ENCODE results near the gene THAP7.

THAP7 gene

DNA sequence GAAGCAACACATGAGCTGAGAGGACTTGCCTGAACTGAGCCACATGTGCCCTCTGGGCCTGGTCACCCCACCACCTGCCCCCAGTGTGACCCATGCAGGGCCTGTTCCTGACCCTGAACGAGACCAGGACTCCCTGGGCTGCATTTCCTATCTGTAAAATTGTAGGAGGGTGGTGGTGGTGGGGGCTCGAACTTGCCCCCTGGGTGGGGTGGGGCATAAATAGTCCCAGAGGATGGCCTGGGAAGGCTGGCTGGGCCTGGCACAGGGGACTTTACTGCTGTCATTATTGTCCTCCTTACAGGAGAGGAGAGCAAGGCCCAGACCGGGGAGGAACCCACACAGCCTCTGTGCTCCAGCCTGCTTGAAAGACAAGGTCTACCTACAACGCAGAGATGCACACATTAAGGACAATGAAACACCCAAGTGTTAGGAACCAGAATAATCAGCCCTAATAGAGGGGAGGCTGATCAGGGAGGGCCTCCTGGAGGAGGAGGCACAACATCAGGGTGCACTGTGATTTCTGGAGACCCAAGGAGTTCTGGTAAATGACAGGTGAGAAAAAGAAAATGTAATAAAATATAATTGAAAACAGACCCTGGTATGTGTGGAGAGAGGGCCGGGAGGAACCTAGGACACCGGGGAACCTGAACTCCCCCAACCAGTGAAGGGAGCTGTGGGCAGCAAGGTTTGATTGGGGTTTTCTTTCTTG, 37.7 kb downstream of the THAP7 start:
- Histone ChIP-seq H3K9me3 (ENCODE audit: control insufficient read depth, insufficient read depth, low read depth, low read length) (no peaks in the 10 kb centered on the region), H3K9ac (ENCODE audit: low read length) (no peak overlapping the region), H3K4me3 (ENCODE audit: low read depth, low read length) (peak overlapping the region; percentile 42), H3K36me3 (ENCODE audit: control insufficient read depth, insufficient read depth, low read length) (no peaks in the 10 kb centered on the region), H3K4me1 (ENCODE audit: control insufficient read depth, insufficient read depth, low read length) (peaks cover 13% of the 10 kb centered on the region), H3K27ac (ENCODE audit: low read depth, low read length) (no peak overlapping the region), H3K27me3 (ENCODE audit: control insufficient read depth, insufficient read depth, low read length) (peaks cover 68% of the 10 kb centered on the region)

DNA sequence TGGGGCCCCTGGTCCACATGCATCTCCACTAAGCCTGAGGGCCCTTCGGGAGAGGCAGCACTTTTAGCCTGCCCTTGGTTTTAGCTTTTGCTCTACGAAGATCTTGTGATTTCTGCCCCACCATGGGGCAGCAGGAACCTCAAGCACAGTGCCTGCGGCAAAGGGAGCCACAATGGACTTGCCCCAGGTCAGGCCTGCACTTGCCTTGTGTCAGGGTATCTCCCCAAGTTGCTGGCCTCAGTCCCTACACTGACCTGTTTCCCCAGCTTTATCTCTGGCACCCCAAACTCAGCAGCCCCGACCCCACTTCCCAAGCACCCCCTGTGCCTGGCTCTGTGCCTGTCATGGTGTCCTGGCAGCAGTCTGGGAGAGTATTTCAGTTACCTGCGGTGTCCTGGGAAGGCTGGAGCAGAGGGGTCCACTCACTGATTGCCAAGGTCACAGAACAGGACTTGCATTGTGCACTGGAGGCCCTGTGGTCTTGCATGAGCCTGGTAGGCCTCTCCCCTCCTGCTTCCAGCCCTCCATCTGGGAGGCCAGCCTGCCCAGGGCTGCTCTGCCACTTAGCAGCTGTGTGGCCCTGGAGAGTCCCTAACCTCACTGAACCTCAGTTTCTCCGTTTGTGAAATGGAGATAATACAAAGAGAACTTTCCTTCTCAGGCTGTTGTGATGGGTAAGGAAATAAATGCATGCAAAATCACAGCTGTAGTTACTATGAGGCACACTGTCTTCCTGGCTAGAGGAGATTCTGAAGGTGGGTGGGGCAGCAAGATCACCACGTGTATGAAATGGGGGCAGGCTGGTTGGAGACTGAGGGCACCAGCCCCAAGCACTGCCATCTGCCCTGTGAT, 38.5 kb downstream of the THAP7 start:
- H3K9me3 ChIP-seq (ENCODE audit: control insufficient read depth, insufficient read depth, low read depth, low read length), result no peaks in the 10 kb centered on the region
- no peak overlapping the region for H3K27ac ChIP-seq (ENCODE audit: low read depth, low read length)
- no peaks in the 10 kb centered on the region for H3K36me3 ChIP-seq (ENCODE audit: control insufficient read depth, insufficient read depth, low read length)
- H3K9ac ChIP-seq (ENCODE audit: low read length), result no peak overlapping the region
- peaks cover 13% of the 10 kb centered on the region for H3K4me1 ChIP-seq (ENCODE audit: control insufficient read depth, insufficient read depth, low read length)
- H3K27me3 ChIP-seq (ENCODE audit: control insufficient read depth, insufficient read depth, low read length), result peaks cover 63% of the 10 kb centered on the region
- no peak overlapping the region for H3K4me3 ChIP-seq (ENCODE audit: low read depth, low read length)

DNA sequence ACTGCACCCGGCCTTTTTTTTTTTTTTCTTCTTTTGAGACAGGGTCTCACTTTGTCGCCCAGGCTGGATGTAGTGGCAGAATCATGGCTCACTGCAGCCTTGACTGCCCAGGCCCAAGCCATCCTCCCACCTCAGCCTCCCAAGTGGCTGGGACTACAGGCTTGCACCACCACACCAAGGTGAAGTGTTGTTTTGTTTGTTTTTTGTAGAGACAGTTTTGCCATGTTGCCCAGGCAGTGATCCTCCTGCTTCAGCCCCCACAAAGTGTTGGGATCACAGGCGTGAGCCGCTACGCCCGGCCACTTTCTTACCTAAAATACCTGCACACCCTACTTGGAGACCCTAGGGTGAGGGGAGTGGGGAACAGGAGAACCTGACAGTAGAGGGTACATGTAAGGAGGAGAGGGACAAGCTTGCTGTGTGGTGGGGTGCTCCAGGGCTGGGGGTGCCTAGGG, 39.4 kb downstream of the THAP7 start:
- Histone ChIP-seq H3K36me3 (ENCODE audit: control insufficient read depth, insufficient read depth, low read length) (no peaks in the 10 kb centered on the region), H3K27me3 (ENCODE audit: control insufficient read depth, insufficient read depth, low read length) (peaks cover 61% of the 10 kb centered on the region), H3K27ac (ENCODE audit: low read depth, low read length) (no peak overlapping the region), H3K4me3 (ENCODE audit: low read depth, low read length) (no peak overlapping the region), H3K4me1 (ENCODE audit: control insufficient read depth, insufficient read depth, low read length) (peaks cover 6% of the 10 kb centered on the region), H3K9ac (ENCODE audit: low read length) (no peak overlapping the region), H3K9me3 (ENCODE audit: control insufficient read depth, insufficient read depth, low read depth, low read length) (no peaks in the 10 kb centered on the region)

DNA sequence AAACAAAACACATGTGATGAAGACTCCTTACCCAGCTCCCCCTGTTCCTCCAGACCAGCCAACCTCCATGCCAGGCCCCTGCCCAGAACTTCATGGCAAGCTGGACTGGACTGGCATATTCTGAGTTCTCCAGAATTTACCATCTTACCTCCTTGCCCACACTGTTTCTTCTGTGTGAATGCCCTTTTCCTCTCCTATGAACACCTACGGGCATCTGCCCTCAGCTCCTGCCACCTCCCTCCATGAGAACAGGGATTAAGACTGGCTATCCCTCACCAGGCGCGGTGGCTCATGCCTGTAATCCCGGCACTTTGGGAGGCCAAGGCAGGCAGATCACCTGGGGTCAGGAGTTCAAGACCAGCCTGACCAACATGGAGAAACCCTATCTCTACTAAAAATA, 41.3 kb downstream of the THAP7 start:
- H3K27me3 ChIP-seq (ENCODE audit: control insufficient read depth, insufficient read depth, low read length), result peaks cover 52% of the 10 kb centered on the region
- no peaks in the 10 kb centered on the region for H3K36me3 ChIP-seq (ENCODE audit: control insufficient read depth, insufficient read depth, low read length)
- peaks cover 11% of the 10 kb centered on the region for H3K4me1 ChIP-seq (ENCODE audit: control insufficient read depth, insufficient read depth, low read length)
- no peak overlapping the region for H3K9ac ChIP-seq (ENCODE audit: low read length)
- H3K9me3 ChIP-seq (ENCODE audit: control insufficient read depth, insufficient read depth, low read depth, low read length), result no peaks in the 10 kb centered on the region
- H3K4me3 ChIP-seq (ENCODE audit: low read depth, low read length), result no peak overlapping the region
- no peak overlapping the region for H3K27ac ChIP-seq (ENCODE audit: low read depth, low read length)

DNA sequence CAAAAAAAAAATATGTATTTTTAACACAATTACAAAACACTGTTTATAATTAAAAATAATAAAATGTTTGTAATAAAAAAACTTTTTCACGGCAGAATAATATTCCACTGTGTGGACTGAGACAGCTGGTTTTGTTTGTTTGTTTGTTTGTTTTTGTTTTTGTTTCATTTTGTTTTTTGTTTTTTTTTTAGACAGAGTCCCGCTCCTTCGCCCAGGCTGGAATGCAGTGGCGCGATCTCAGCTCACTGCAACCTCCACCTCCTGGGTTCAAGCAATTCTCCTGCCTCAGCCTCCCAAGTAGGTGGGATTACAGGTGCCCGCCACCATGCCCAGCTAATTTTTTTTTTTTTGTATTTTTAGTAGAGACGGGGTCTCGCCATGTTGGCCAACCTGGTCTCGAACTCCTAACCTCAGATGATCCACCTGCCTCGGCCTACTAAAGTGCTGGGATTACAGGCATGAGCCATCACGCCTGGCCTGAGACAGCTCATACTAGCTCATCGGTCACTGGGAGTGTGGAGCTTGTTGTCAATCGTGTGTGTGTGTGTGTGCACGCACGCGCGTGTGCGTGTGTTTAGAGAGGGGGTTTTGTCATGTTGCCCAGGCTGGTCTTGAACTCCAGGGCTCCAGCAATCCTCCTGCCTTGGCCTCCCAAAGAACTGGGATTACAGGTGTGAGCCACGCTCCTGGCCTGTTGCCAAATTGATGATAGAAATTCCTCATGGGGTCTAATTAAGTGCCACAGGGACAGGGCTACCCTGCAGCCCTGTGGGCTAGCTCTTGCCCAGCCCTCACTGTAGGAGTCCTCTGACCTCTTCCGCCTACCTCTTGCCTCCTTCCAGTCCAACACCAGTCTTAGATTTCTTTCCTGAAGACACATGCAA, 42.1 kb downstream of the THAP7 start:
- H3K27ac ChIP-seq (ENCODE audit: low read depth, low read length), result no peak overlapping the region
- H3K9me3 ChIP-seq (ENCODE audit: control insufficient read depth, insufficient read depth, low read depth, low read length), result no peaks in the 10 kb centered on the region

DNA sequence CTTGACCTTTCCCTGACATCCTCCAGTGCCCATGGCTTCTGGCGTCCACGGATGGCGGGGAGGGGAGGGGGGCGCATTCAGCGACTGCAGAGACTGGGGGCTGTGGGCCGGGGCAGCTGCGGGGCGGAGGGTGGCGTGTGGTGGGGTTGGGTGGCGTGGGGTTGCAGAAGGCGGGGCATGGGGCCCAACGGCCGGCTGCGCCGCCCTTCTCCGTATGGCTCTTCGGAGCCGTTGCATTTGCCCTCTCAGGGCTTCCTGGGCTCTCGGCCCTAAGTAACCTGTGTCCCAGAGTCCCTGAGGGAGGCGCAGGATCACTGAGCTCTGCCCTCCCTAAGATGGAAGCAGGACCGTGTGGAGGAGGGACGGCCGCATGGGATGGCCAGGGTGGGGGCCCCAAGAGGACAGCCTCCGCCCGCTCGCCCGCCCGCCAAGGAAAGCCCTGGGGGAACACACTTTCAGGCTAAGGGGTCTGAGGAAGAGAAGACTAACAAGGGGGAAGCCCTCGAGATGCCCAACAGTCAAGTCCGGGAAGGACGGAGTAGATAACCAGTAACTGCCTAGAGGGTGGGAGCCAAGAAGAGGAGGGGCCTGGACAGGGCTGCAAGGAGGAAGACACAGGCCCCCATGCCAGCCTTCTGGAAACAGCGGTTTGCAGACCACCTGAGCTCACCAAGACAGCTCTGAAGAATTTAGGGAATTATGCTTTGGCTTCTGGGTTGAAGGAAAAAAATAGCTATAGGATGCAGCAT, 44.1 kb downstream of the THAP7 start:
- H3K9me3 ChIP-seq (ENCODE audit: control insufficient read depth, insufficient read depth, low read depth, low read length), result no peaks in the 10 kb centered on the region
- H3K27ac ChIP-seq (ENCODE audit: low read depth, low read length), result no peak overlapping the region
- H3K36me3 ChIP-seq (ENCODE audit: control insufficient read depth, insufficient read depth, low read length), result peaks cover 14% of the 10 kb centered on the region
- H3K4me3 ChIP-seq (ENCODE audit: low read depth, low read length), result peak overlapping the region; percentile 74
- peaks cover 26% of the 10 kb centered on the region for H3K27me3 ChIP-seq (ENCODE audit: control insufficient read depth, insufficient read depth, low read length)
- H3K4me1 ChIP-seq (ENCODE audit: control insufficient read depth, insufficient read depth, low read length), result peaks cover 7% of the 10 kb centered on the region
- H3K9ac ChIP-seq (ENCODE audit: low read length), result peak overlapping the region; percentile 59

More for the DNA sequence above, 42.1 kb downstream of the THAP7 start:
- peaks cover 45% of the 10 kb centered on the region for H3K27me3 ChIP-seq (ENCODE audit: control insufficient read depth, insufficient read depth, low read length)
- H3K9ac ChIP-seq (ENCODE audit: low read length), result no peak overlapping the region
- peaks cover 7% of the 10 kb centered on the region for H3K4me1 ChIP-seq (ENCODE audit: control insufficient read depth, insufficient read depth, low read length)
- H3K4me3 ChIP-seq (ENCODE audit: low read depth, low read length), result no peak overlapping the region
- H3K36me3 ChIP-seq (ENCODE audit: control insufficient read depth, insufficient read depth, low read length), result no peaks in the 10 kb centered on the region

DNA sequence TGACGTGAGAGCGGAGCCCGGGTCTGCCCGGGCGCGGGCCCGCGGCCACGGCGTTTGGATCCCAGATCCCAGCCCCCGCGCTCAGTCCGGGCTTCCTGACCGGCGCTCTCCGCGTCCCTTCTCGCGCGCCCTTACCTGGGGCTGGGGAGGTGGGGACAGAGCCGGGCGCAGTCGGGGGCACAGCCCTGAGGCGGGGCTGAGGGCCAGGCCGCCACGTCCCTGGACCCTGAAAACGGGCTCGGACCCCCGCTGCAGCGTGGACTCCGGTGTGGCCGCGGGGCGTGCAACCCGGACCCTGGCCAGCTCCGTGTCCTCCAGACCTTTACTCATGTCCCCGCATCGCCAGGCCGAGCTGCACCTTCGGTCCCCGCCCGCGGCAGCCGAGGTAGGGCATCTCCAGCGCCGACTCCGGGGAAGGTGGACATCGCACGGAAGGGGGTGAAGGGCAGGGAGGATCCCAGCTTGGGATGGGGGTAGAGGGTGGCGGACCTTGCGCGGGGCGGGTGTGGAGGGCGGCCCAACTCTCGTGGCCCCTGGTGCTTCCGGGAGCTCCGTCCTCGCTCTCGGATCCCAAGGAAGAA, 44.7 kb downstream of the THAP7 start:
- peaks cover 20% of the 10 kb centered on the region for H3K27me3 ChIP-seq (ENCODE audit: control insufficient read depth, insufficient read depth, low read length)
- H3K9me3 ChIP-seq (ENCODE audit: control insufficient read depth, insufficient read depth, low read depth, low read length), result no peaks in the 10 kb centered on the region
- peaks cover 7% of the 10 kb centered on the region for H3K4me1 ChIP-seq (ENCODE audit: control insufficient read depth, insufficient read depth, low read length)
- peak overlapping the region; percentile 59 for H3K9ac ChIP-seq (ENCODE audit: low read length)
- no peak overlapping the region for H3K27ac ChIP-seq (ENCODE audit: low read depth, low read length)
- peaks cover 21% of the 10 kb centered on the region for H3K36me3 ChIP-seq (ENCODE audit: control insufficient read depth, insufficient read depth, low read length)
- H3K4me3 ChIP-seq (ENCODE audit: low read depth, low read length), result peak overlapping the region; percentile 74

DNA sequence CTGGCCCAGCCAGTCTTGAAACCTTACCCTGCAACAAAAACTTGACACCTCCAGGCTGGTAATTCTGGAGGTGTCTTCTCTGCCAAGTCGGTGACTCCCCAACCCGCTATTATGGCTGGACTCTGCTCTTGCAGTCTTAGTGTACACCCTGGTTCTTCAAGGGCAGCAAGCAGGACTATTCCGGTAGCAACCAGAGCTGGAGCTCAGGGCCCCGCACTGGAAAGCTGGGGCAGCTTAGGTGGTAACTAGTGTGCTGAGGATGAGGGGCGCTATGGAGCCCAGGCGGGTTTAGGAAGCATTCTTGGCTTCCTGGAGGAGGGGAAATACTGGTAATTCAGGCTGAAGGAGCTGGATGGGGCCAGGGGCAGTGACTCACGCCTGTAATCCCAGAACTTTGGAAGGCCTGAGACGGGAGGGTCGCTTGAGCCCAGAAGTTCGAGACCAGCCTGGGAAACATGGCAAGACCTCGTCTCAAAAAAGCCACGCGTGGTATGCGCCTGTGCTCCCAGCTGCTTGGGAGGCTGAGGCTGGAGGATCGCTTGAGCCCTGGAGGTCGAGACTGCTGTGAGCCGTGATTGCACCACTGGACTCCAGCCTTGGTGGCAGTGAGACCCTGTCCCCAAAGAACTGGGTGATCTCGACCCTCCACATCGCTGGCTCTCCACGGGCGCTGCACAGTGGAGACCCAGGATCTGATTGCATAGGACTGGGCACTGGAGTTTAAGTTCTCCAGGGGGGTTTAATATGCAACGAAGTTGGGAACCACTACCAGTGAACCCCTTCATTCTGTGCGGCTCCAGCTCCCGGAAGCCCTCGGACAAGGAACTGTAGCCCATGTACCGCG, 45.4 kb downstream of the THAP7 start:
- Histone ChIP-seq H3K4me1 (ENCODE audit: control insufficient read depth, insufficient read depth, low read length) (peaks cover 7% of the 10 kb centered on the region), H3K36me3 (ENCODE audit: control insufficient read depth, insufficient read depth, low read length) (peaks cover 28% of the 10 kb centered on the region), H3K9me3 (ENCODE audit: control insufficient read depth, insufficient read depth, low read depth, low read length) (no peaks in the 10 kb centered on the region), H3K27ac (ENCODE audit: low read depth, low read length) (no peak overlapping the region), H3K9ac (ENCODE audit: low read length) (peak overlapping the region; percentile 59), H3K4me3 (ENCODE audit: low read depth, low read length) (peak overlapping the region; percentile 74), H3K27me3 (ENCODE audit: control insufficient read depth, insufficient read depth, low read length) (peaks cover 20% of the 10 kb centered on the region)

DNA sequence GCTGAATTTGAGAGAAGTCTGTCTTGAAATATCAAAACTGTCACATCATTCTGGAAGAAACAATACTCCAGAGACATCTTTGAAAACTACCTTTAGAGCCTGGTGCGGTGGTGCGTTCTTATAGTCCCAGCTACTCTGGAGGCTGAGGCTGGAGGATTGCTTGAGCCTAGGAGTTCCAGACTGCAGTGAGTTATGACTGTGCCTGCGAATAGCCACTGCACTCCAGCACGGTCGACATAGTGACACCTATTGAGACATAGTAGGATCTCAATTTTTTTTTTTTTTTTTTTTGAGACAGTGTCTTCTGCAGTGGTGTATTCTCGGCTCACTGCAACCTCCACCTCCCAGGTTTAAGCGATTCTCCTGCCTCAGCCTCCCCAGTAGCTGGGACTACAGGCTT, 46.4 kb downstream of the THAP7 start:
- Histone ChIP-seq H3K27me3 (ENCODE audit: control insufficient read depth, insufficient read depth, low read length) (peaks cover 20% of the 10 kb centered on the region), H3K4me1 (ENCODE audit: control insufficient read depth, insufficient read depth, low read length) (peaks cover 10% of the 10 kb centered on the region), H3K4me3 (ENCODE audit: low read depth, low read length) (no peak overlapping the region), H3K36me3 (ENCODE audit: control insufficient read depth, insufficient read depth, low read length) (peaks cover 37% of the 10 kb centered on the region), H3K9me3 (ENCODE audit: control insufficient read depth, insufficient read depth, low read depth, low read length) (no peaks in the 10 kb centered on the region), H3K9ac (ENCODE audit: low read length) (no peak overlapping the region), H3K27ac (ENCODE audit: low read depth, low read length) (no peak overlapping the region)

All from HUES6 (cell line).